H1 (cell line): ENCODE results near the gene GFI1B. TPM values are rescaled to one million over a fixed set of nuclear protein-coding genes. Genes with fewer than 3 reads are reported as not detected.

Experiments
- CTCF ChIA-PET: fragments of 300-600 bp; sonication (Branson Sonifier 250); formaldehyde crosslinking; loops from one replicate; lab custom pipeline; 2021; ENCODE audit not compliant: partially characterized antibody; lab: Charles Lee
- POLR2A ChIA-PET: fragments of 300-600 bp; sonication (Branson Sonifier 250); formaldehyde crosslinking; loops from one replicate; lab custom pipeline; 2021; ENCODE audit warnings: inconsistent platforms; ENCODE audit not compliant: partially characterized antibody; lab: Charles Lee
- DNase-seq, 2 experiments: peaks; one replicate each; pipeline versions ENCODE4 v3.0.0 to v3.0.0-alpha.2; 2010 to 2022; ENCODE audit warnings: low spot score in 2 of 2, low read depth in 1 of 2, mixed read lengths in 1 of 2
- FAIRE-seq: peaks from 2 replicates; lab custom pipeline; 2011; peaks lifted over from hg19 to GRCh38; lab: Jason Lieb, UNC
- H2AFZ ChIP-seq: 2 replicates; pipeline ENCODE4 v1.8.1; 2012; ENCODE audit warnings: low read length, inconsistent platforms
- H2AK5ac ChIP-seq: 2 replicates; pipeline ENCODE4 v1.6.1; 2013; ENCODE audit warnings: low read depth, low read length
- H2BK120ac ChIP-seq: replicated peaks from 2 replicates; pipeline ENCODE3; 2013; ENCODE audit warnings: low read depth, low read length, inconsistent platforms
- H2BK12ac ChIP-seq: 2 replicates; pipeline ENCODE4 v1.6.1; 2013; ENCODE audit warnings: low read depth, low read length
- H2BK15ac ChIP-seq: 2 replicates; pipeline ENCODE4 v1.6.1; 2013; ENCODE audit warnings: low read length
- H2BK20ac ChIP-seq: 2 replicates; pipeline ENCODE4 v1.6.1; 2013; ENCODE audit warnings: low read length
- H2BK5ac ChIP-seq: 2 replicates; pipeline ENCODE4 v1.6.1; 2013; ENCODE audit warnings: low read depth, low read length
- H3K14ac ChIP-seq: 2 replicates; pipeline ENCODE4 v1.6.1; 2013; ENCODE audit warnings: inconsistent platforms; ENCODE audit not compliant: insufficient read length
- H3K18ac ChIP-seq: 2 replicates; pipeline ENCODE4 v1.6.1; 2013; ENCODE audit warnings: low read length; ENCODE audit errors: extremely low read depth
- H3K23ac ChIP-seq: 2 replicates; pipeline ENCODE4 v1.6.1; 2013; ENCODE audit warnings: inconsistent platforms; ENCODE audit not compliant: insufficient read length
- H3K23me2 ChIP-seq: 2 replicates; pipeline ENCODE4 v1.6.1; 2013; ENCODE audit warnings: low read depth, low read length
- H3K27ac ChIP-seq: 2 replicates; pipeline ENCODE4 v1.6.1; 2011; ENCODE audit warnings: low read depth, low read length, inconsistent platforms
- H3K27me3 ChIP-seq, 4 experiments: replicated peaks in 1 of 4; 1 replicate in 1 of 4; 2 replicates in 3 of 4; pipeline versions ENCODE4 v1.6.1 to v1.8.1; 2011 to 2013; ENCODE audit warnings: low read length in 3 of 4, mild to moderate bottlenecking in 3 of 4, inconsistent platforms in 2 of 4, mixed read lengths in 2 of 4, moderate library complexity in 1 of 4; ENCODE audit not compliant: control insufficient read depth in 3 of 4, insufficient read depth in 3 of 4; ENCODE audit errors: extremely low read depth in 1 of 4
- H3K36me3 ChIP-seq, 4 experiments: 2 replicates each; pipeline versions ENCODE4 v1.6.1 to v1.8.1; 2011 to 2013; ENCODE audit warnings: mild to moderate bottlenecking in 4 of 4, low read length in 3 of 4, moderate library complexity in 2 of 4, control low read depth in 1 of 4, inconsistent platforms in 1 of 4; ENCODE audit not compliant: insufficient read depth in 4 of 4, control insufficient read depth in 2 of 4
- H3K4ac ChIP-seq: replicated peaks from 2 replicates; pipeline ENCODE3; 2013; ENCODE audit warnings: low read length, low read depth, mixed read lengths, inconsistent platforms; ENCODE audit not compliant: insufficient read length
- H3K4me1 ChIP-seq, 4 experiments: replicated peaks in 1 of 4; 1 replicate in 1 of 4; 2 replicates in 3 of 4; pipeline versions ENCODE4 v1.6.1 to v1.8.1; 2011 to 2013; ENCODE audit warnings: low read length in 3 of 4, inconsistent platforms in 2 of 4, mixed read lengths in 1 of 4; ENCODE audit not compliant: insufficient read depth in 4 of 4, control insufficient read depth in 3 of 4
- H3K4me2 ChIP-seq, 2 experiments: 2 replicates each; pipeline versions ENCODE4 v1.6.1 to v1.8.1; 2011 to 2013; ENCODE audit warnings: low read depth in 2 of 2, low read length in 2 of 2, control low read depth in 1 of 2, inconsistent platforms in 1 of 2, mild to moderate bottlenecking in 1 of 2; ENCODE audit not compliant: insufficient read depth in 1 of 2
- H3K4me3 ChIP-seq, 4 experiments: fragments of 200-600, 300-600 bp in 1 of 4; sonication (generic), shearing (Covaris generic), sonication (Bioruptor Twin) in 1 of 4; 2 replicates each; pipeline versions ENCODE4 v1.5.1 to v1.8.1; 2011 to 2016; ENCODE audit warnings: low read length in 4 of 4, low read depth in 3 of 4, control low read depth in 2 of 4, inconsistent platforms in 2 of 4, mild to moderate bottlenecking in 2 of 4, mixed read lengths in 1 of 4, moderate library complexity in 1 of 4; ENCODE audit not compliant: insufficient read depth in 2 of 4; ENCODE audit errors: extremely low read depth in 1 of 4
- H3K56ac ChIP-seq: replicated peaks from 2 replicates; pipeline ENCODE3; 2013; ENCODE audit warnings: low read depth, mild to moderate bottlenecking, mixed read lengths, low read length, inconsistent platforms; ENCODE audit not compliant: insufficient read length
- H3K79me1 ChIP-seq: 2 replicates; pipeline ENCODE4 v1.6.1; 2013; ENCODE audit warnings: low read depth, low read length, control low read depth
- H3K79me2 ChIP-seq, 2 experiments: 2 replicates each; pipeline versions ENCODE4 v1.6.1 to v1.8.1; 2012 to 2013; ENCODE audit warnings: low read length in 2 of 2, mild to moderate bottlenecking in 2 of 2, inconsistent platforms in 1 of 2; ENCODE audit not compliant: insufficient read depth in 2 of 2, control insufficient read depth in 1 of 2
- H3K9ac ChIP-seq, 4 experiments: replicated peaks in 1 of 4; 1 replicate in 1 of 4; 2 replicates in 3 of 4; pipeline versions ENCODE4 v1.6.1 to v1.8.1; 2011 to 2013; ENCODE audit warnings: low read depth in 3 of 4, low read length in 3 of 4, control low read depth in 2 of 4, mild to moderate bottlenecking in 2 of 4, moderate library complexity in 2 of 4, inconsistent platforms in 1 of 4; ENCODE audit errors: extremely low read depth in 1 of 4
- H3K9me3 ChIP-seq, 2 experiments: 2 replicates each; pipeline versions ENCODE4 v1.6.1 to v1.8.1; 2012 to 2013; ENCODE audit warnings: mild to moderate bottlenecking in 2 of 2, moderate library complexity in 2 of 2, control low read depth in 1 of 2, inconsistent platforms in 1 of 2, low read depth in 1 of 2, low read length in 1 of 2, mixed read lengths in 1 of 2; ENCODE audit not compliant: insufficient read depth in 2 of 2
- H4K20me1 ChIP-seq, 2 experiments: replicated peaks in 1 of 2; 2 replicates each; pipeline versions ENCODE3 to v1.8.1; 2011 to 2013; ENCODE audit warnings: inconsistent platforms in 2 of 2, low read length in 2 of 2, mild to moderate bottlenecking in 1 of 2; ENCODE audit not compliant: insufficient read depth in 2 of 2, control insufficient read depth in 1 of 2
- H4K5ac ChIP-seq: 2 replicates; pipeline ENCODE4 v1.6.1; 2013; ENCODE audit warnings: low read length, low read depth, mixed read lengths, inconsistent platforms; ENCODE audit not compliant: insufficient read length
- H4K8ac ChIP-seq: 2 replicates; pipeline ENCODE4 v1.8.0; 2013; ENCODE audit warnings: mild to moderate bottlenecking, moderate library complexity, low read length, inconsistent platforms; ENCODE audit not compliant: insufficient read depth; ENCODE audit errors: extremely low read depth
- H4K91ac ChIP-seq: replicated peaks from 2 replicates; pipeline ENCODE3; 2013; ENCODE audit warnings: low read length, mixed read lengths, inconsistent platforms; ENCODE audit not compliant: insufficient read length
- BCL11A ChIP-seq, 2 experiments: IDR thresholded peaks; one replicate each; pipeline ENCODE4 v1.6.1; 2011; ENCODE audit warnings: low read depth in 2 of 2, low read length in 2 of 2, mild to moderate bottlenecking in 2 of 2
- CREB1 ChIP-seq: IDR thresholded peaks from 2 replicates; pipeline ENCODE4 v1.6.1; 2012; ENCODE audit warnings: inconsistent platforms
- HDAC6 ChIP-seq: IDR thresholded peaks from one replicate; pipeline ENCODE4 v1.7.1; 2012; ENCODE audit warnings: low read depth, mild to moderate bottlenecking, inconsistent platforms, low read length, moderate library complexity
- JUN ChIP-seq: IDR thresholded peaks from 2 replicates; pipeline ENCODE4 v1.6.1; 2011; ENCODE audit warnings: low read depth, mild to moderate bottlenecking, improper control_type of control experiment, low read length
- PHF8 ChIP-seq: fragments of 200-600 bp; sonication (generic); conservative IDR thresholded peaks from 2 replicates; pipeline ENCODE4 v1.7.1; 2012; ENCODE audit warnings: low read depth, mild to moderate bottlenecking, inconsistent platforms, low read length, moderate library complexity
- POLR2A ChIP-seq, 2 experiments: IDR thresholded peaks; 1 replicate in 1 of 2; 2 replicates in 1 of 2; pipeline ENCODE4 v1.6.1; 2011; ENCODE audit warnings: low read depth in 2 of 2, low read length in 2 of 2, mild to moderate bottlenecking in 2 of 2; ENCODE audit errors: control extremely low read depth in 1 of 2
- POU5F1 ChIP-seq: IDR thresholded peaks from 2 replicates; pipeline ENCODE4 v1.6.1; 2011; ENCODE audit warnings: low read depth, mild to moderate bottlenecking, low read length, moderate library complexity
- RFX5 ChIP-seq: IDR thresholded peaks from 2 replicates; pipeline ENCODE4 v1.6.1; 2011; ENCODE audit warnings: low read depth, low read length, improper control_type of control experiment, borderline replicate concordance
- SIRT6 ChIP-seq: IDR thresholded peaks from one replicate; pipeline ENCODE4 v1.7.1; 2012; ENCODE audit warnings: low read length, inconsistent platforms
- TCF12 ChIP-seq: IDR thresholded peaks from 2 replicates; pipeline ENCODE4 v1.6.1; 2011; ENCODE audit warnings: low read depth, mild to moderate bottlenecking, low read length
- TEAD4 ChIP-seq: IDR thresholded peaks from 2 replicates; pipeline ENCODE4 v1.6.1; 2012; ENCODE audit warnings: low read depth, low read length, inconsistent platforms, mixed read lengths
- WGBS, 2 experiments: shearing (Covaris generic) in 1 of 2; methylation state at CpG; one replicate each; pipeline versions ENCODE4 v1.1.6 to v1.1.7; 2013 to 2015; ENCODE audit warnings: low lambda C conversion rate in 2 of 2, mixed read lengths in 2 of 2, inconsistent platforms in 1 of 2, low coverage in 1 of 2, missing lambda C conversion rate in 1 of 2; ENCODE audit not compliant: insufficient replicate concordance in 2 of 2, insufficient coverage in 1 of 2, insufficient read length in 1 of 2; ENCODE audit errors: extremely low coverage in 1 of 2, missing lambda C conversion rate in 1 of 2; 5-methylcytosine and 5-hydroxymethylcytosine counted together
- polyA plus RNA-seq, 7 experiments: library from polyadenylated mRNA; depleted of rRNA in 3 of 7; stranded (reverse) in 5 of 7; unstranded in 2 of 7; fragments of >200 nt in 5 of 7; fragments of 200-250 nt in 2 of 7; gene quantifications; 1 replicate in 5 of 7; 2 replicates in 1 of 7; 4 replicates in 1 of 7; pipeline versions ENCODE4 v1.2.1 to v1.2.3, GENCODE V29; 2011 to 2013; ENCODE audit warnings: missing spikeins in 2 of 7, mixed read lengths in 2 of 7
- total RNA-seq: library from RNA; stranded (reverse); fragmentation: NEBNext Ultra II Directional; extraction: Animal tissue kit (Norgen Biotek cat#: 25700); gene quantifications from 2 replicates; pipeline ENCODE4 v1.2.1, GENCODE V29; 2021

GFI1B gene
- total and polyA plus RNA-seq, 2 of the 8 experiments (the other 6 are each of a cell fraction or from before 2014, with no cell fraction given), result 0.09 to 0.11 TPM

DNA sequence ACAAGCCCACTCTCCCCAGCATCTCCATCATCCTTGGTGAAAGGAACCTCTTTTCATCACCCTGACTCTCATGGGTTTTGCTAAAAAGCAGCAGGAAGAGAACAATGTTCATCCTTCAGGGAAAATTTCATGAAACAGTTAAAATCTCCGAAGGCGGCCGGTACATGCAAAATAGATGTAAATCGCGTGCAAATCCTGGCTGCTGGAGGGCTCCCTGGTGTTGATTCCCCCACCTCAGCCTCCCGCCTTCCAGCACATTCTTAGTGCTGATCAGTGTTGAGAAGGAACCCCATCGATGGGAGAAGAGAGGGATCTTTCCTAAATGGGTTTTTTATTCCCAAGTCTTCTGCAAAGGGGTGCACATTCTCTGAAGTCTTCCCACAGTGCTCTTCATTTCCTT, 8.7 kb upstream of the GFI1B start:
- POLR2A ChIA-PET, result interaction anchor here (1.0 kb wide), 1 partner anchor 8 kb away, joined by 3 read pairs; no protein-coding TSS in a partner anchor
- H3K27ac ChIP-seq, result no peak overlapping the region
- no peaks in the 10 kb centered on the region for H3K79me1 ChIP-seq
- H3K18ac ChIP-seq, result no peak overlapping the region
- H3K27me3 ChIP-seq, result peaks cover 0 to 10% (median 3%) of the 10 kb centered on the region in 4 experiments; a peak in 2 of 7 replicates
- no peak for FAIRE-seq
- H2AFZ ChIP-seq, result no peak overlapping the region
- no peaks in the 10 kb centered on the region for H3K36me3 ChIP-seq
- H3K9me3 ChIP-seq, result no peaks in the 10 kb centered on the region
- WGBS, 2 experiments, result 86% methylated on average over 7 of the region's 7 CpGs; no CpG with 5 or more reads in 1 of the 2 experiments
- no peak overlapping the region for H2BK5ac ChIP-seq
- no peak overlapping the region for H3K4me3 ChIP-seq
- no peak overlapping the region for H4K8ac ChIP-seq
- H2BK20ac ChIP-seq, result no peak overlapping the region
- H4K5ac ChIP-seq, result no peak overlapping the region
- TF ChIP-seq PHF8 (no peak), HDAC6 (no peak), JUN (no peak), TCF12 (no peak), CREB1 (no peak), SIRT6 (no peak), POU5F1 (no peak), TEAD4 (no peak), BCL11A (IDR thresholded peaks at IDR 0.05; ENCODE audit: low read depth in 2 of 2, low read length in 2 of 2) (no peak), POLR2A (IDR thresholded peaks at IDR 0.05; ENCODE audit: control extremely low read depth in 1 of 2, low read depth in 2 of 2, low read length in 2 of 2) (no peak), RFX5 (no peak)
- TF ChIP-seq, all 59 proteins: peak for 0
- Histone ChIP-seq H3K4ac (no peak overlapping the region), H2BK15ac (no peak overlapping the region), H2BK12ac (no peak overlapping the region), H3K14ac (no peak overlapping the region), H3K56ac (no peak overlapping the region), H3K23ac (no peak overlapping the region), H3K4me2 (no peak overlapping the region), H4K91ac (no peak overlapping the region), H3K23me2 (no peaks in the 10 kb centered on the region), H3K79me2 (no peaks in the 10 kb centered on the region), H3K9ac (no peak overlapping the region), H2AK5ac (no peak overlapping the region), H3K4me1 (peaks cover 0 to 2% (median 0%) of the 10 kb centered on the region in 4 experiments; a peak in 2 of 7 replicates), H2BK120ac (no peak overlapping the region), H4K20me1 (no peaks in the 10 kb centered on the region)
- no peak for DNase-seq
- CTCF ChIA-PET, result interaction anchor here (0.6 to 2.2 kb wide), 4 partner anchors 9 to 215 kb away, joined by 3 to 7 read pairs (median 6); partner anchors contain the start of gene GFI1B
